Neural cell (in vitro differentiated cells): Measurements from ENCODE around the gene MGAT4B. TPM values are rescaled to one million over a fixed set of nuclear protein-coding genes. Genes with fewer than 3 reads are reported as not detected.

Experiments
- H2AFZ ChIP-seq: fragments of 200-600, 300-800 bp; sonication (generic), shearing (Covaris generic); 2 replicates; pipeline ENCODE4 v1.6.0; 2014; ENCODE audit warnings: low read depth, mild to moderate bottlenecking, antibody characterized with exemption, low read length, moderate library complexity
- H3F3A ChIP-seq: fragments of 200-600 bp; shearing (Covaris generic); 2 replicates; pipeline ENCODE4 v1.6.1; 2016; ENCODE audit warnings: mild to moderate bottlenecking, moderate library complexity, mixed read lengths, antibody characterized with exemption, low read length; ENCODE audit not compliant: insufficient read depth, poor library complexity, severe bottlenecking
- H3K27ac ChIP-seq: fragments of 200-600, 300-800 bp; sonication (generic), shearing (Covaris generic); 2 replicates; pipeline ENCODE4 v1.5.1; 2014; ENCODE audit warnings: mild to moderate bottlenecking, low read length, moderate library complexity
- H3K27me3 ChIP-seq: fragments of 300-800, 200-600 bp; sonication (generic), shearing (Covaris generic); 2 replicates; pipeline ENCODE4 v1.6.0; 2014; ENCODE audit warnings: mild to moderate bottlenecking, low read depth, low read length, moderate library complexity; ENCODE audit not compliant: insufficient read depth
- H3K36me3 ChIP-seq: fragments of 300-800, 200-600 bp; sonication (generic), shearing (Covaris generic); 2 replicates; pipeline ENCODE4 v1.5.1; 2014; ENCODE audit warnings: mild to moderate bottlenecking, antibody characterized with exemption, low read length, moderate library complexity; ENCODE audit not compliant: insufficient read depth
- H3K4me2 ChIP-seq: fragments of 300-800, 200-600 bp; sonication (generic), shearing (Covaris generic); 2 replicates; pipeline ENCODE4 v1.6.0; 2014; ENCODE audit warnings: mild to moderate bottlenecking, low read length
- H3K4me3 ChIP-seq: fragments of 300-800, 200-600 bp; sonication (generic), shearing (Covaris generic); 2 replicates; pipeline ENCODE4 v1.5.1; 2014; ENCODE audit warnings: mild to moderate bottlenecking, low read length, moderate library complexity
- H3K79me2 ChIP-seq: fragments of 200-600 bp; shearing (Covaris generic); replicated peaks from 2 replicates; pipeline ENCODE4 v1.6.0; 2014; ENCODE audit warnings: mild to moderate bottlenecking, low read length, moderate library complexity; ENCODE audit not compliant: insufficient read depth
- H3K9ac ChIP-seq: fragments of 300-800, 200-600 bp; sonication (generic), shearing (Covaris generic); 2 replicates; pipeline ENCODE4 v1.6.1; 2016; ENCODE audit warnings: mild to moderate bottlenecking, low read length, mixed read lengths
- H3K9me2 ChIP-seq: fragments of 200-600 bp; shearing (Covaris generic); 2 replicates; pipeline ENCODE4 v1.6.1; 2016; ENCODE audit warnings: mild to moderate bottlenecking, low read length, mixed read lengths; ENCODE audit not compliant: insufficient read depth
- H3K9me3 ChIP-seq: fragments of 200-600, 300-800 bp; sonication (generic), shearing (Covaris generic); 2 replicates; pipeline ENCODE4 v1.6.1; 2016; ENCODE audit warnings: mild to moderate bottlenecking, mixed run types, low read length, moderate library complexity, mixed read lengths
- H4K20me1 ChIP-seq: fragments of 200-600 bp; shearing (Covaris generic); 2 replicates; pipeline ENCODE4 v1.6.1; 2016; ENCODE audit warnings: mild to moderate bottlenecking, mixed run types; ENCODE audit not compliant: insufficient read depth
- CTCF ChIP-seq: fragments of 450-650 bp; IDR thresholded peaks from 2 replicates; pipeline ENCODE4 v1.5.1; 2014; ENCODE audit warnings: antibody characterized with exemption, mild to moderate bottlenecking, moderate library complexity; ENCODE audit not compliant: poor library complexity, severe bottlenecking
- EP300 ChIP-seq: fragments of 450-650 bp; conservative IDR thresholded peaks from 2 replicates; pipeline ENCODE4 v1.6.1; 2014; ENCODE audit warnings: antibody characterized with exemption, mild to moderate bottlenecking, moderate library complexity; ENCODE audit not compliant: poor library complexity, severe bottlenecking
- EZH2 ChIP-seq: fragments of 200-600, 300-800 bp; shearing (Covaris generic), sonication (generic); IDR thresholded peaks from 2 replicates; pipeline ENCODE4 v1.6.1; 2014; ENCODE audit warnings: antibody characterized with exemption, low read length, borderline replicate concordance, mild to moderate bottlenecking; ENCODE audit not compliant: insufficient read depth, poor library complexity, severe bottlenecking
- MXI1 ChIP-seq: fragments of 450-650 bp; conservative IDR thresholded peaks from 2 replicates; pipeline ENCODE4 v1.6.1; 2014; ENCODE audit warnings: antibody characterized with exemption, mild to moderate bottlenecking; ENCODE audit not compliant: poor library complexity, severe bottlenecking
- POLR2AphosphoS5 ChIP-seq: IDR thresholded peaks from 2 replicates; pipeline ENCODE4 v1.6.1; 2012
- RAD21 ChIP-seq: fragments of 450-650 bp; conservative IDR thresholded peaks from 2 replicates; pipeline ENCODE4 v1.6.1; 2014; ENCODE audit warnings: antibody characterized with exemption, mild to moderate bottlenecking, moderate library complexity
- REST ChIP-seq: IDR thresholded peaks from 2 replicates; pipeline ENCODE4 v1.6.1; 2012; ENCODE audit warnings: borderline replicate concordance
- SMC3 ChIP-seq: fragments of 450-650 bp; conservative IDR thresholded peaks from 2 replicates; pipeline ENCODE4 v1.6.1; 2014; ENCODE audit warnings: antibody characterized with exemption, mild to moderate bottlenecking, moderate library complexity; ENCODE audit not compliant: poor library complexity
- TAF1 ChIP-seq: IDR thresholded peaks from 2 replicates; pipeline ENCODE4 v1.6.1; 2012; ENCODE audit warnings: low read depth
- polyA plus RNA-seq: library from polyadenylated mRNA; depleted of rRNA; stranded (reverse); fragments of >200 nt; gene quantifications from 2 replicates; pipeline ENCODE4 v1.2.3, GENCODE V29; 2014

Gene MGAT4B
- polyA plus RNA-seq, 1 donor from 2014 or later = 70.6 TPM

- H3K9ac ChIP-seq = no peak overlapping the region
- no peaks in the 10 kb centered on the region for H3K9me2 ChIP-seq
- TF ChIP-seq POLR2AphosphoS5 (no peak), MXI1 (no peak), RAD21 (no peak), EZH2 (no peak), CTCF (no peak), SMC3 (no peak), EP300 (no peak)
- no peak overlapping the region for H2AFZ ChIP-seq
- H3K4me3 ChIP-seq = no peak overlapping the region
- no peaks in the 10 kb centered on the region for H3K27me3 ChIP-seq
- no peaks in the 10 kb centered on the region for H3K36me3 ChIP-seq
- no peaks in the 10 kb centered on the region for H3K9me3 ChIP-seq
- no peaks in the 10 kb centered on the region for H3F3A ChIP-seq
- no peak overlapping the region for H3K4me2 ChIP-seq
- peaks cover 12% of the 10 kb centered on the region for H3K79me2 ChIP-seq
- no peak overlapping the region for H3K27ac ChIP-seq
- no peaks in the 10 kb centered on the region for H4K20me1 ChIP-seq
Observed at GRCh38 chr5:179823937-179824744, 17.5 kb upstream of the MGAT4B start.

GRCh38 chr5:179822444-179822990 is 15.9 kb upstream of the MGAT4B start:
- Histone ChIP-seq H3K9me2 (no peaks in the 10 kb centered on the region), H2AFZ (no peak overlapping the region), H4K20me1 (no peaks in the 10 kb centered on the region)

More at GRCh38 chr5:179822444-179822990, 15.9 kb upstream of the MGAT4B start:
- Histone ChIP-seq H3K9me3 (no peaks in the 10 kb centered on the region), H3K27ac (no peak overlapping the region), H3K4me2 (peak overlapping the region; percentile 75), H3K9ac (peak overlapping the region; percentile 92), H3K4me3 (peak overlapping the region; percentile 99), H3K79me2 (peaks cover 12% of the 10 kb centered on the region), H3K36me3 (no peaks in the 10 kb centered on the region), H3F3A (no peaks in the 10 kb centered on the region), H3K27me3 (no peaks in the 10 kb centered on the region)
- no peak for TF ChIP-seq EP300
- no peak for TF ChIP-seq REST
- no peak for TF ChIP-seq POLR2AphosphoS5
- no peak for TF ChIP-seq CTCF
- no peak for TF ChIP-seq SMC3
- TF ChIP-seq EZH2 = no peak
- no peak for TF ChIP-seq TAF1
- no peak for TF ChIP-seq MXI1
- TF ChIP-seq RAD21 = no peak
